Ovary (tissue), 9 donors: Measurements from ENCODE around the gene DRC3. TPM values are rescaled to one million over a fixed set of nuclear protein-coding genes. Genes with fewer than 3 reads are reported as not detected.

Source experiments
- DNase-seq, 5 donors: peaks; one replicate each; pipeline ENCODE4 v3.0.0-alpha.2; 2019 to 2020
- H3K27ac ChIP-seq, 2 donors: fragments of 200-600 bp; one replicate each; pipeline versions ENCODE4 v1.5.1 to v1.8.0; 2019 to 2022
- H3K27me3 ChIP-seq: fragments of 200-600 bp; one replicate; pipeline ENCODE4 v1.8.0; 2022
- H3K36me3 ChIP-seq: fragments of 200-600 bp; sonication (generic); one replicate; pipeline ENCODE4 v1.5.1; 2019
- H3K4me1 ChIP-seq: one replicate; pipeline ENCODE4 v1.8.1; 2013; ENCODE audit warnings: mild to moderate bottlenecking, moderate library complexity; ENCODE audit not compliant: insufficient read depth
- H3K4me3 ChIP-seq: fragments of 200-600 bp; sonication (generic); one replicate; pipeline ENCODE4 v1.5.1; 2017
- H3K9me3 ChIP-seq, 2 donors: fragments of 200-600 bp in 1 of 2; sonication (generic) in 1 of 2; one replicate each; pipeline versions ENCODE4 v1.5.1 to v1.8.1; 2013 to 2019; ENCODE audit warnings: mild to moderate bottlenecking in 1 of 2, moderate library complexity in 1 of 2
- EP300 ChIP-seq: sonication (generic); formaldehyde crosslinking; IDR thresholded peaks from one replicate; pipeline ENCODE4 v1.6.1; 2017; ENCODE audit warnings: antibody characterized with exemption
- POLR2A ChIP-seq: fragments of 450-650 bp; IDR thresholded peaks from one replicate; pipeline ENCODE4 v1.6.1; 2017; ENCODE audit warnings: antibody characterized with exemption, mild to moderate bottlenecking, moderate library complexity
- WGBS, 3 donors: extraction: QIAGEN DNeasy Blood & Tissue Kit in 1 of 3; methylation state at CpG; one replicate each; pipeline versions ENCODE4 v1.1.5 to v1.1.7; 2013 to 2017; 5-methylcytosine and 5-hydroxymethylcytosine counted together
- intact Hi-C, 4 donors: fragments of 100-400 bp; cut with DNase I; formaldehyde crosslinking; loops; one replicate each; pipeline versions ENCODE4 v1.11.0 to v1.15.1; 2022 to 2023
- polyA plus RNA-seq, 2 donors: library from polyadenylated mRNA; stranded (reverse); fragments of 200-250 nt in 1 of 2; fragments of 350-450 nt in 1 of 2; fragmentation: Illumina TruSeq in 1 of 2; extraction: RNeasy Lipid Tissue Mini Kit (QIAGEN cat#74804) in 1 of 2; gene quantifications; one replicate each; pipeline ENCODE4 v1.2.3, GENCODE V29; 2013 to 2014
- total RNA-seq, 7 donors: library from RNA; depleted of rRNA in 2 of 7; stranded (reverse); fragments of >200 nt in 2 of 7; fragmentation: NEBNext Ultra II Directional in 3 of 7; extraction: Animal tissue kit (Norgen Biotek cat#: 25700) in 3 of 7; gene quantifications; one replicate each; pipeline versions ENCODE4 v1.1.0 to v1.2.4, GENCODE V29; 2016 to 2023
- TF ChIP-seq, protein P1 (sequence below), 3 donors: fragments of 450-650 bp in 2 of 3; fragments of 200-600 bp in 1 of 3; IDR thresholded peaks; one replicate each; pipeline versions ENCODE4 v1.5.1 to v1.8.0; 2016 to 2022; ENCODE audit warnings: antibody characterized with exemption in 3 of 3, mild to moderate bottlenecking in 1 of 3
- donor health status: DM: no; HTN: no; CAD: no; lungs with moderate emphysema.
- donor health status: DM: no; HTN: no; CAD: no.
- donor health status: Bipolar disorder and iron deficiency.
- donor health status: DM: yes; HTN: yes; CAD: no.
- donor health status: DM: no; HTN: no; CAD: no.
- donor health status: DM: yes; HTN: yes; CAD: no.

DRC3 gene
- total and polyA plus RNA-seq, 9 donors: 3.6 to 35.3 (median 6.0) TPM

DNA sequence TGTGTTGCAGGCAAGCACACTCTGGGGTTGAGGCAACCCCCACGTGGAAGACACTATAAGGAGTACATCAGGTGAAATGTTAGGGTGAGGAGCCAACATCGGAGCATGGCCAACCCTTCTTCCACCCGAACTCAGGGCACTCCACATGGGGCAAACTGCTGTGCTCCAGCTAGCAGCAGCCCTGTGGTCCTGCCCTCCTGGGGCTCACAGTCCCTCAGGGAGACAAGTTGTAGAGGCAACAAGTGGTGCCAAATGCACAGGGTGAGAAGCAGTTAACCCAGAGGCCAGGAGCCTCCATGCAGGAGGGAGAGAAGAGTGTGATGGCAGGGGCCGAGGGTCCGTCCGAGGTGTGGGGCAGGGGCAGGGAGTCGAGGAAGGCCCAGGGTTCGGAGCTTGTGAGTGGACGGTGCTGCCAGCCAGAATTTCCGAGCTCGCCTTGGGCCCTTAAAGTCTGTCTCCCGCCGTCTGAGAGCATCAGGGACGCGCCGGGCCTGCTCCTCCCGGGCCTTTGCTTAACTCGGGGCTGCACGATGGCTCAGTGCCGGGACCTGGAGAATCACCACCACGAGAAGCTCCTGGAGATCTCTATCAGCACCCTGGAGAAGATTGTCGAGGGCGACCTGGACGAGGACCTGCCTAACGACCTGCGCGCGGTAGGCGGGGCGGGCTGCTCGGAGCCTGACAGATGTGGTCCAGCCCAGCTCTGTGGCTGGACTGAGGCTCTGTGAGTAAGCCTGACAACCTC lies 34.0 kb downstream of the DRC3 start:
- Histone ChIP-seq H3K9me3 (no peaks in the 10 kb centered on the region), H3K4me1 (no peaks in the 10 kb centered on the region), H3K27me3 (no peaks in the 10 kb centered on the region), H3K4me3 (no peak overlapping the region), H3K27ac (no peak overlapping the region), H3K36me3 (no peaks in the 10 kb centered on the region)
- intact Hi-C loops: no loop called here
- 67 to 81% (median 76%) methylated on average over 23 to 31 of the region's 31 CpGs for WGBS, 3 donors
- DNase-seq: no peak
- TF ChIP-seq, protein P1, sequence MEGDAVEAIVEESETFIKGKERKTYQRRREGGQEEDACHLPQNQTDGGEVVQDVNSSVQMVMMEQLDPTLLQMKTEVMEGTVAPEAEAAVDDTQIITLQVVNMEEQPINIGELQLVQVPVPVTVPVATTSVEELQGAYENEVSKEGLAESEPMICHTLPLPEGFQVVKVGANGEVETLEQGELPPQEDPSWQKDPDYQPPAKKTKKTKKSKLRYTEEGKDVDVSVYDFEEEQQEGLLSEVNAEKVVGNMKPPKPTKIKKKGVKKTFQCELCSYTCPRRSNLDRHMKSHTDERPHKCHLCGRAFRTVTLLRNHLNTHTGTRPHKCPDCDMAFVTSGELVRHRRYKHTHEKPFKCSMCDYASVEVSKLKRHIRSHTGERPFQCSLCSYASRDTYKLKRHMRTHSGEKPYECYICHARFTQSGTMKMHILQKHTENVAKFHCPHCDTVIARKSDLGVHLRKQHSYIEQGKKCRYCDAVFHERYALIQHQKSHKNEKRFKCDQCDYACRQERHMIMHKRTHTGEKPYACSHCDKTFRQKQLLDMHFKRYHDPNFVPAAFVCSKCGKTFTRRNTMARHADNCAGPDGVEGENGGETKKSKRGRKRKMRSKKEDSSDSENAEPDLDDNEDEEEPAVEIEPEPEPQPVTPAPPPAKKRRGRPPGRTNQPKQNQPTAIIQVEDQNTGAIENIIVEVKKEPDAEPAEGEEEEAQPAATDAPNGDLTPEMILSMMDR (IDR thresholded peaks at IDR 0.05): no peak
- no peak for TF ChIP-seq POLR2A
- no peak for TF ChIP-seq EP300

DNA sequence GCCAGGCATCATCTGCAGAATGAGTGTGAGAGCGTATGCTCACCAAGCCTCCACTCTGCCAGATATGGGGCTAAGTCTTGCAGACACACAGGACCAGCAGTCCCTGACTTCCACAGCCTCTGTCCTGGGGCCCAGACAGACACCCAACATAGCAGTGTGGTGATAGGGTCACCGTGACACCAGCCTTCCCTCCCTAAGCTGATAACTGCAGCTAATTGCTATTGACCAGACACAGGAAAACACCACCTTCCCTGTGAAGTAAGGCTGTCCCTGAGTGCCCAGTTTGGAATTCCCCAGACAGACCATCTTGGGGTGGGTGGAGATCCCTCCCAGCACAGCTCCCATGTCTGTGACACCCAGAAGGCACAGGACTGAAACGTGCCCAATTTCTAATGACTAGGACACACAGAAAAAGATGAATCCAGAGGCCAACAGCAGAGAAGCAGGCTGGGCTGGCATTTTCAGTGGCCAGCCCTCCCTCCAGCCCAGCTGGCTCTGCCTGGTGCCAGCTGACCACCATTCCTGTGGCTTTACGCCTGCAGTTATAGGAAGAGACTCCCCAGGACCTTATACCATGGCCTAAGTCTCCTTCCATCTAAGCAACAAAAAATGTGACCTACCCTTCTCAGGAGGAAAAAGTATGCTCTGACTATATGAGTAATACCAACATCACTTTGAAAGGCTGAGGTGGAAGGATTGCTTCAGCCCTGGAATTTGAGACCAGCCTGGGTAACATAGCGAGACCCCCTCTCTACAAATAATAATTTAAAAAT lies 36.0 kb downstream of the DRC3 start:
- WGBS, 3 donors: 75 to 82% (median 75%) methylated on average over 5 of the region's 5 CpGs

GRCh38 chr17:18009609-18010420 lies 37.2 kb downstream of the DRC3 start:
- intact Hi-C loops: loop anchor here in 1 of 4 donors (10.0 kb wide), 1 partner anchor 135 kb away; no protein-coding TSS in a partner anchor
- Histone ChIP-seq H3K36me3 (no peaks in the 10 kb centered on the region), H3K27me3 (no peaks in the 10 kb centered on the region), H3K27ac (no peak overlapping the region), H3K4me1 (no peaks in the 10 kb centered on the region), H3K9me3 (no peaks in the 10 kb centered on the region), H3K4me3 (no peak overlapping the region)
- DNase-seq: no peak
- WGBS, 3 donors: 76 to 92% (median 77%) methylated on average over 8 of the region's 8 CpGs
- TF ChIP-seq, protein P1 (IDR thresholded peaks at IDR 0.05): no peak
- TF ChIP-seq EP300: no peak
- TF ChIP-seq POLR2A: no peak

More for the DNA sequence above, 36.0 kb downstream of the DRC3 start:
- no peak overlapping the region for H3K4me3 ChIP-seq
- no peaks in the 10 kb centered on the region for H3K4me1 ChIP-seq
- TF ChIP-seq POLR2A (no peak), EP300 (no peak)
- TF ChIP-seq, protein P1 (IDR thresholded peaks at IDR 0.05): no peak
- H3K9me3 ChIP-seq: no peaks in the 10 kb centered on the region
- H3K27me3 ChIP-seq: no peaks in the 10 kb centered on the region
- intact Hi-C loops: no loop called here
- no peak for DNase-seq
- H3K36me3 ChIP-seq: no peaks in the 10 kb centered on the region
- no peak overlapping the region for H3K27ac ChIP-seq

DNA sequence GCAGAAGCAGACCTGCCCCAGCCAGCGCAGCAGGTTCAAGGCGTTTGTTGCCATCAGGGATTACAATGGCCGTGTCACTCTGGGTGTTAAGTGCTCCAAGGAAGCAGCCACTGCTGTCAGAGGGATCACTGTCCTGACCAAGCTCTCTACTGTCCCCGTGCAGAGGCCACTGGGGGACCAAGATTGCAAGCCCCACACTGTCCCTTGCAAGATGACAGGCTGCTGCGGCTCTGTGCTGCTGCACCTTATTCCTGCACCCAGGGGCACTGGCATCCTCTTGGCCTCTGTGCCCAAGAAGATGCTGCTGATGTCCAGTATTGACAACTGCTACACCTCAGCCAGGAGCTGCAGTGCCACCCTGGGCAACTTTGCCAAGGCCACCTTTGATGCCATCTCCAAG lies 38.6 kb downstream of the DRC3 start:
- no peak for TF ChIP-seq POLR2A
- TF ChIP-seq, protein P1 (IDR thresholded peaks at IDR 0.05): no peak
- TF ChIP-seq EP300: no peak
- no peaks in the 10 kb centered on the region for H3K9me3 ChIP-seq

More for the DNA sequence above, 38.6 kb downstream of the DRC3 start:
- H3K27me3 ChIP-seq: no peaks in the 10 kb centered on the region
- H3K4me3 ChIP-seq: no peak overlapping the region
- no peak for DNase-seq
- H3K36me3 ChIP-seq: no peaks in the 10 kb centered on the region
- WGBS, 3 donors: 95 to 100% (median 96%) methylated on average over 5 of the region's 5 CpGs
- no peak overlapping the region for H3K27ac ChIP-seq
- H3K4me1 ChIP-seq: no peaks in the 10 kb centered on the region
- intact Hi-C loops: loop anchor here in 1 of 4 donors (10.0 kb wide), 1 partner anchor 136 kb away; no protein-coding TSS in a partner anchor
